Measurements from ENCODE around the gene EFCAB9. TPM values are rescaled to one million over a fixed set of nuclear protein-coding genes. Genes with fewer than 3 reads are reported as not detected.

Gene EFCAB9
- total RNA-seq, 4 donors from 2014 or later: not detected

- H3K27ac ChIP-seq: no peak overlapping the region
- WGBS, 2 donors (ENCODE audit: low coverage in 1 of 2): 80 to 100% methylated on average over 1 to 3 of the region's 3 CpGs
- H3K36me3 ChIP-seq: no peaks in the 10 kb centered on the region
- H3K4me3 ChIP-seq: no peak overlapping the region
- peaks cover 0 to 9% (median 0%) of the 10 kb centered on the region in 3 donors for H3K4me1 ChIP-seq
- no peaks in the 10 kb centered on the region for H3K27me3 ChIP-seq
- ATAC-seq: no peak
- H3K9me3 ChIP-seq: no peaks in the 10 kb centered on the region
- no peak for TF ChIP-seq EP300 (IDR thresholded peaks at IDR 0.05)
- no peak for TF ChIP-seq POLR2A (IDR thresholded peaks at IDR 0.05)
- TF ChIP-seq CTCF (IDR thresholded peaks at IDR 0.05): no peak
- no peak for TF ChIP-seq POLR2AphosphoS5 (IDR thresholded peaks at IDR 0.05)
Measured at GRCh38 chr5:172243302-172243701, 49.3 kb downstream of the EFCAB9 start.

- Histone ChIP-seq H3K9me3 (no peaks in the 10 kb centered on the region), H3K4me1 (peaks cover 0 to 9% (median 0%) of the 10 kb centered on the region in 3 donors), H3K27ac (no peak overlapping the region), H3K36me3 (no peaks in the 10 kb centered on the region), H3K27me3 (no peaks in the 10 kb centered on the region), H3K4me3 (no peak overlapping the region)
- no peak for TF ChIP-seq EP300 (IDR thresholded peaks at IDR 0.05)
- WGBS, 2 donors (ENCODE audit: low coverage in 1 of 2): 95% methylated on average over 2 of the region's 2 CpGs; no CpG with 5 or more reads in 1 of the 2 donors
- no peak for ATAC-seq
Measured at GRCh38 chr5:172245046-172245445, 51.1 kb downstream of the EFCAB9 start.

- peaks cover 0 to 4% (median 0%) of the 10 kb centered on the region in 3 donors for H3K9me3 ChIP-seq
- TF ChIP-seq POLR2AphosphoS5 (IDR thresholded peaks at IDR 0.05) (peak; percentile 40), POLR2A (IDR thresholded peaks at IDR 0.05) (no peak)
- peaks cover 0 to 9% (median 0%) of the 10 kb centered on the region in 3 donors for H3K4me1 ChIP-seq
- no peaks in the 10 kb centered on the region for H3K27me3 ChIP-seq
- no peak overlapping the region for H3K4me3 ChIP-seq
- peak; percentile 41 for ATAC-seq
- WGBS, 2 donors (ENCODE audit: low coverage in 1 of 2): 80% methylated on average over 1 of the region's 1 CpG; no CpG with 5 or more reads in 1 of the 2 donors
- H3K36me3 ChIP-seq: no peaks in the 10 kb centered on the region
- H3K27ac ChIP-seq: no peak overlapping the region
Measured at GRCh38 chr5:172245703-172246125, 51.7 kb downstream of the EFCAB9 start.

DNA sequence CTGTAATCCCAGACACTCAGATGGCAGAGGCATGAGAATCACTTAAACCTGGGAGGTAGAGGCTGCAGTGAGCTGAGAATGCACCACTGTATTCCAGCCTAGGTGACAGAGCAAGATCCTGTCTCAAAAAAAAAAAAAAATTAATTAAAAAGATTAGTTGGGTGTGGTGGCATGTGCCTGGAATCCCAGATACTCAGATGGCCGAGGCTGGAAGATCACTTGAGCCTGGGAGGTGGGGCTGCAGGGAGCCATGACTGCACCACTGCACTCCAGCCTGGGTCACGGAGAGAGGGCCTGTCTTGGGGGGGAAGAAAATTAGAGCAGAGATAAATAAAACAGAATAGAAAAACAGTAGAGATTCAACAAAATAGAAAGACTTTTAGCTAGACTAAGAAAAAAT is 54.7 kb downstream of the EFCAB9 start:
- Histone ChIP-seq H3K4me3 (no peak overlapping the region), H3K36me3 (no peaks in the 10 kb centered on the region), H3K4me1 (peaks cover 0 to 9% (median 0%) of the 10 kb centered on the region in 3 donors), H3K27me3 (no peaks in the 10 kb centered on the region), H3K9me3 (peaks cover 0 to 28% (median 0%) of the 10 kb centered on the region in 3 donors), H3K27ac (no peak overlapping the region)
- TF ChIP-seq POLR2A (IDR thresholded peaks at IDR 0.05) (no peak), POLR2AphosphoS5 (IDR thresholded peaks at IDR 0.05) (no peak), EP300 (IDR thresholded peaks at IDR 0.05) (no peak), CTCF (IDR thresholded peaks at IDR 0.05) (no peak)
- 80 to 94% methylated on average over 2 of the region's 2 CpGs for WGBS, 2 donors (ENCODE audit: low coverage in 1 of 2)
- ATAC-seq: no peak

GRCh38 chr5:172251419-172251818 is 57.4 kb downstream of the EFCAB9 start:
- no peak for TF ChIP-seq POLR2A (IDR thresholded peaks at IDR 0.05)
- TF ChIP-seq POLR2AphosphoS5 (IDR thresholded peaks at IDR 0.05): no peak
- no peak for TF ChIP-seq EP300 (IDR thresholded peaks at IDR 0.05)
- no peak for TF ChIP-seq CTCF (IDR thresholded peaks at IDR 0.05)
- H3K27ac ChIP-seq: no peak overlapping the region
- 89 to 100% methylated on average over 1 of the region's 1 CpG for WGBS, 2 donors (ENCODE audit: low coverage in 1 of 2)
- H3K4me1 ChIP-seq: no peaks in the 10 kb centered on the region
- H3K4me3 ChIP-seq: no peak overlapping the region
- peaks cover 0 to 28% (median 0%) of the 10 kb centered on the region in 3 donors for H3K9me3 ChIP-seq
- no peak for ATAC-seq
- H3K27me3 ChIP-seq: no peaks in the 10 kb centered on the region
- H3K36me3 ChIP-seq: peaks cover 0 to 15% of the 10 kb centered on the region in 2 donors

GRCh38 chr5:172252501-172252900 is 58.5 kb downstream of the EFCAB9 start:
- Histone ChIP-seq H3K4me3 (no peak overlapping the region), H3K9me3 (peaks cover 0 to 28% (median 0%) of the 10 kb centered on the region in 3 donors), H3K27ac (no peak overlapping the region), H3K27me3 (no peaks in the 10 kb centered on the region), H3K36me3 (peaks cover 0 to 15% of the 10 kb centered on the region in 2 donors), H3K4me1 (no peaks in the 10 kb centered on the region)
- no peak for ATAC-seq
- 58 to 100% methylated on average over 1 to 2 of the region's 2 CpGs for WGBS, 2 donors (ENCODE audit: low coverage in 1 of 2)
- TF ChIP-seq POLR2A (IDR thresholded peaks at IDR 0.05): no peak
- TF ChIP-seq POLR2AphosphoS5 (IDR thresholded peaks at IDR 0.05): no peak

Small RNA genes lying within 50 kb of the gene (small RNA-seq; reads per million reads assigned to genes)
- gene RF00191: 0 reads per million in 4 donors

Other genes starting within 250 kb of the EFCAB9 start
- 10 to 100 TPM; 64.3 to 88.3 (median 76.3) TPM for gene FBXW11, start 187.5 kb upstream of the EFCAB9 start, total RNA-seq
- gene STK10, start 5.9 kb upstream of the EFCAB9 start, total RNA-seq: 10 to 100 TPM; 14.1 to 30.4 (median 19.4) TPM
- 10 to 100 TPM; 17.3 to 26.6 (median 20.2) TPM for gene UBTD2, start 89.6 kb downstream of the EFCAB9 start, total RNA-seq